OCI-LY3 (cell line): ENCODE data around the gene SEPHS1.

Experiments
- EZH2phosphoT487 ChIP-seq: fragments of 200-600 bp; shearing (Covaris generic); IDR thresholded peaks from 2 replicates; pipeline ENCODE4 v1.6.1; 2018; ENCODE audit warnings: antibody characterized with exemption, mixed run types, low read depth
- TF ChIP-seq, protein P1 (sequence below): fragments of 200-600, 300-600 bp; sonication (generic); IDR thresholded peaks from 2 replicates; pipeline ENCODE4 v1.5.1; 2014; ENCODE audit warnings: antibody characterized with exemption, low read length, low read depth

DNA sequence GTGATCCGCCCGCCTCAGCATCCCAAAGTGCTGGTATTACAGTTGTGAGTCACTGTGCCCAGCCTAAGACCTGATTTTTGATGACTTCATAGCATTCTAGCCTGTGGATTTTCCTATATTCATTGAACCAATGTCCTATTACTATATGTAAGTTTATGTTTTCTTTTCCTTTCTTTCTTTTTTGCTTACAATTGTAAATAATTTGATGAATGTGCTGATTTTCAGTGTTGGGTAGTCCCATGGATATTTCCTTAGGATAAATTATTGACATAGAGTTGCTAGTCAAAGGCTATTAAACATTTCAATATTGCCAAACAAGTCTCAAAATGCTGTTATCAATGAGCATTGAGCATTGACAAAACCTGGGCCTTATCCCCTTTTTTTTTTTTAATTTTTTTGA lies 38.3 kb downstream of the SEPHS1 start:
- TF ChIP-seq, protein P1, sequence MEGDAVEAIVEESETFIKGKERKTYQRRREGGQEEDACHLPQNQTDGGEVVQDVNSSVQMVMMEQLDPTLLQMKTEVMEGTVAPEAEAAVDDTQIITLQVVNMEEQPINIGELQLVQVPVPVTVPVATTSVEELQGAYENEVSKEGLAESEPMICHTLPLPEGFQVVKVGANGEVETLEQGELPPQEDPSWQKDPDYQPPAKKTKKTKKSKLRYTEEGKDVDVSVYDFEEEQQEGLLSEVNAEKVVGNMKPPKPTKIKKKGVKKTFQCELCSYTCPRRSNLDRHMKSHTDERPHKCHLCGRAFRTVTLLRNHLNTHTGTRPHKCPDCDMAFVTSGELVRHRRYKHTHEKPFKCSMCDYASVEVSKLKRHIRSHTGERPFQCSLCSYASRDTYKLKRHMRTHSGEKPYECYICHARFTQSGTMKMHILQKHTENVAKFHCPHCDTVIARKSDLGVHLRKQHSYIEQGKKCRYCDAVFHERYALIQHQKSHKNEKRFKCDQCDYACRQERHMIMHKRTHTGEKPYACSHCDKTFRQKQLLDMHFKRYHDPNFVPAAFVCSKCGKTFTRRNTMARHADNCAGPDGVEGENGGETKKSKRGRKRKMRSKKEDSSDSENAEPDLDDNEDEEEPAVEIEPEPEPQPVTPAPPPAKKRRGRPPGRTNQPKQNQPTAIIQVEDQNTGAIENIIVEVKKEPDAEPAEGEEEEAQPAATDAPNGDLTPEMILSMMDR: no peak
- TF ChIP-seq EZH2phosphoT487: no peak
